ENCODE data around the gene PMPCB.
"Not testable (repeated sequence)": the region's sequence is repeated elsewhere in the genome, so short reads cannot be mapped to it uniquely, and the experiment has no call there.

PMPCB gene

DNA sequence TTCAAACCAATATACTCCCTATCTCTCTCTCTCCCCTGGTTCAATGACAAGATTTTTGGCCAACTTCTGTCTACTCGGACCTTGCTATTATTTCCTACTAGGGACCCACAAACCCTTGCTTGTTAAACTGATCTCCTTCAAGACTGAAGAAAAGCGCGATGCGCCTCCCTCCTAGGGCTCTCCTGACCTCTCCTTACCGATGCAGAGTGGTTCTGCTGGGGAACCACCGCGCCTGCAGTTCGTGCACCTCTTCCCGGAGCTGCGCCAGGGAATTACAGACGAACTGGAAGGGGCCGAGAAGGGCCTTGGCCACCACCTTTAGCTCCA lies 17.6 kb upstream of the PMPCB start:
- H3K9me3 ChIP-seq (replicated peaks; ENCODE audit: insufficient read depth, low read length); H3K9me2 ChIP-seq (replicated peaks; ENCODE audit: insufficient read depth, low read length); H3F3A ChIP-seq (ENCODE audit: insufficient read depth, low read length); H3K27me3 ChIP-seq (replicated peaks; ENCODE audit: insufficient read depth, low read length); H4K20me1 ChIP-seq (ENCODE audit: insufficient read depth, low read length); H3K4me1 ChIP-seq (ENCODE audit: low read length); H3K79me2 ChIP-seq (ENCODE audit: low read length); H3K36me3 ChIP-seq (replicated peaks; ENCODE audit: insufficient read depth, low read length); H3K27ac ChIP-seq (ENCODE audit: low read length): not testable (repeated sequence)
- H3K9ac ChIP-seq (ENCODE audit: low read length): peak overlapping the region; percentile 68; the same call in 1 of the 2 replicates
- peak; percentile 20 for DNase-seq
- H3K4me3 ChIP-seq (ENCODE audit: low read length): peak overlapping the region; percentile 72
- peak overlapping the region; percentile 87; the same call in 1 of the 2 replicates for H3K4me2 ChIP-seq (ENCODE audit: low read depth, low read length)
- peak overlapping the region; percentile 91 for H2AFZ ChIP-seq (ENCODE audit: low read length)

DNA sequence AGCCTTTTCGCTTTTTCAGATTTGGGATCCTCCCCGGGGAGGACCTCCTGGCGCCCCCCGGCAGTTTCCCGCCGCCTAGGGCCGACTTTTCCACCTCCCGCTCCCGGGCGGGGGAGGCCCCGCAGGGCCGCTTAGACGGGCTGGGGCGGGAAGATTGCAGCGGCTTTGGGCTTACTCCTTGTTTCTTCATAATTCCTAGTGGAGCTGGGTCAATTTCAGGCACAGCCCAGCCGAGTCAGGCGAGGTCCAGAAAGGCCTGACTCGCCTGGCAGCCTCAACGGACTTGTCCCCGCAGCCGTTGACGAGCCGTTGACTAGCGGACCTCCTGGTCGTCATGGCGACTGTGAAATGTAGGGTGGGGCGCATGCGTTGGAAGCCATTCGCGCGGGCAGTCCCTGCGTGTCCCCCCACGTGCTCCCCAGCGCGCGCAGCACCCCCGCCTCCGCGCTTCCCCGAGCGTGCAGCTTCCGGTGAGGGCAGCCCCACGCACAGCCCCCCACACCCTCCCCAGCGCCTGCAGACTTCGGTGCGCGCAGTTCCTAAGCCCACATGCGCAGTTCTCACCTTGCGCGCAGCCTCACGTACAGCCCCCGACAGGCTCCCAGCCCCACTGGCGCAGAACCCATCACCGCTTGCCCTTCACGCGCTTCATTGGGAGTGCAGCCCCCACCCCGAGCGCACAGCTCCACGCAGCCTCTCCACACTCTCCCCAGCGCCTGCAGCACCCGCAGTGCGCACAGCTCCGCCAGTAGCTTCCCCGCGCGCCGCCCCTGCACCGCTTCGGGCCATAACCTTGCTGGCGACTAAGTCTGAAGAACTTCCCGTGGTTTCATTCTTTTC lies 17.1 kb upstream of the PMPCB start:
- H3K79me2 ChIP-seq (ENCODE audit: low read length); H3K9me3 ChIP-seq (replicated peaks; ENCODE audit: insufficient read depth, low read length); H4K20me1 ChIP-seq (ENCODE audit: insufficient read depth, low read length); H3F3A ChIP-seq (ENCODE audit: insufficient read depth, low read length); H3K36me3 ChIP-seq (replicated peaks; ENCODE audit: insufficient read depth, low read length); H3K27me3 ChIP-seq (replicated peaks; ENCODE audit: insufficient read depth, low read length); H3K9me2 ChIP-seq (replicated peaks; ENCODE audit: insufficient read depth, low read length); H3K27ac ChIP-seq (ENCODE audit: low read length); H3K4me1 ChIP-seq (ENCODE audit: low read length): not testable (repeated sequence)
- peak overlapping the region; percentile 87 for H3K4me2 ChIP-seq (ENCODE audit: low read depth, low read length)
- H3K9ac ChIP-seq (ENCODE audit: low read length): peak overlapping the region; percentile 68
- DNase-seq: peak; percentile 77
- H2AFZ ChIP-seq (ENCODE audit: low read length): peak overlapping the region; percentile 91
- peak overlapping the region; percentile 72 for H3K4me3 ChIP-seq (ENCODE audit: low read length)

DNA sequence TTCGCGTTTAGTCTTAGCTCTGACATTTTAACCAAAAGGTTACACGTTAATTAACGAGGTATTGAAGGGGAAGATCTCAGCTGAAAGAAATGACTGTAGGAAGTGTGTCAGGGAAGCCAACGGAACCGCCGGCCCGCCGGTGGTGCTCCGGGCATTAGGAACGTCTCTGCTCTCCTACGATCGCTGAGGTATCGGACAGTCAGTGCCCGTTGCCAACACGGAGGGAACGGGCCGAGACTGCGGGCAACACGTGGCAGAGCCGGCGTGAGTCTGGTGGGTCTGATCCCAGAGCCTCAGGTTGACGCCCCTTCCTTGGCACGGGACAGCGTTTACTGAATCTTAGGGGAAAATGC lies 16.5 kb upstream of the PMPCB start:
- H2AFZ ChIP-seq (ENCODE audit: low read length): peak overlapping the region; percentile 91
- not testable (repeated sequence) for DNase-seq; H3K36me3 ChIP-seq (replicated peaks; ENCODE audit: insufficient read depth, low read length); H4K20me1 ChIP-seq (ENCODE audit: insufficient read depth, low read length); H3K4me1 ChIP-seq (ENCODE audit: low read length); H3F3A ChIP-seq (ENCODE audit: insufficient read depth, low read length); H3K79me2 ChIP-seq (ENCODE audit: low read length); H3K9me3 ChIP-seq (replicated peaks; ENCODE audit: insufficient read depth, low read length); H3K27ac ChIP-seq (ENCODE audit: low read length); H3K27me3 ChIP-seq (replicated peaks; ENCODE audit: insufficient read depth, low read length); H3K9me2 ChIP-seq (replicated peaks; ENCODE audit: insufficient read depth, low read length)
- peak overlapping the region; percentile 72 for H3K4me3 ChIP-seq (ENCODE audit: low read length)
- H3K4me2 ChIP-seq (ENCODE audit: low read depth, low read length): peak overlapping the region; percentile 87
- H3K9ac ChIP-seq (ENCODE audit: low read length): peak overlapping the region; percentile 68; the same call in 1 of the 2 replicates

DNA sequence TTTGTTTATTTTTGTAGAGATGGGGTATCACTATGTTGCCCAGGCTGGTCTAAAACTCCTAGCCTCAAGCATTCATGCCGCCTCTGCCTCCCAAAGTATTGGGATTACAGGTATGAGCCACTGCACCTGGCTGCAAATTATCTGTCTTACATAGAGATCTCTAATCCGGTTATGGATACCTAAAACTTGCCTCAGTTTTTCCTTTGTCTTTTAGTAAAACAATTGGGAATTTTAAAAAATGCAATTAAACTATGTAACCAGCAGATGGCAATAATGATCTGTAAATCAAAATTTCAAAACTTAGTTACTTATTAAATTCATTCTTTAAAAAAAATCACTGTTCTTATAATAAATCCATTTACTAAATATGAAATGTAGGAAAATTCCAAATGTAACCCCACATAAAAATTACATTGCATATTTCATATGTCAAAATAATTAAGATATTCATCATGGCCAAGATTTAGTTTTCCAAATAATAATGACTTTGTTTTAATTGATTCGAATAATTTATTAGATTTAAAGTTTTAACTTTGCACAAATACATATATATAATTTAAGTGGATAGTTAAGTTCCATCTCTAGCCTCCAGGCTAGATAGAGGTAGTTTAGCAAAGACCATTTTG lies 14.3 kb upstream of the PMPCB start:
- H3K4me3 ChIP-seq (ENCODE audit: low read length); H3K4me2 ChIP-seq (ENCODE audit: low read depth, low read length); H3K9ac ChIP-seq (ENCODE audit: low read length); H3K79me2 ChIP-seq (ENCODE audit: low read length); H4K20me1 ChIP-seq (ENCODE audit: insufficient read depth, low read length); H3K36me3 ChIP-seq (replicated peaks; ENCODE audit: insufficient read depth, low read length); H3K4me1 ChIP-seq (ENCODE audit: low read length); H2AFZ ChIP-seq (ENCODE audit: low read length); H3K9me2 ChIP-seq (replicated peaks; ENCODE audit: insufficient read depth, low read length); H3K27ac ChIP-seq (ENCODE audit: low read length); H3K9me3 ChIP-seq (replicated peaks; ENCODE audit: insufficient read depth, low read length); H3F3A ChIP-seq (ENCODE audit: insufficient read depth, low read length); DNase-seq; H3K27me3 ChIP-seq (replicated peaks; ENCODE audit: insufficient read depth, low read length): not testable (repeated sequence)

DNA sequence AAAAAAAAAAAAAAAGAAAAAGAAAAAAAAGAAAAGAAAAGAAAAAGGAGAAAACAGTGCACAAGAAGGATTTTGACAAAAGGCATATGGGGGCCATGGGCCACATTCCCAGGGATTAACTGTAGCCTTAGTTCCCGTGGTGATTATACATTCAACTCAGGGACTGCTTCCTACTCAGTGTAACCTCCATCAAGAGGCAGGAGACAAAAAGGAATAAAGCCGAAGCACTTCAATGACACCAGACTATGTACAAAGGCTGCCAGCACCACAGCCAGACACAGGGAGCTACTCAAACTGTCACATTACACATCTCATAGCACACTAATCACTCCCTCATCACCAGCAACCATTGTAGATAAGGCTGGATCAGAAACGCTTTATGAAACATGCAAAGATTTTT lies 5.1 kb upstream of the PMPCB start:
- Histone ChIP-seq H3K4me2 (ENCODE audit: low read depth, low read length) (no peak overlapping the region), H3F3A (ENCODE audit: insufficient read depth, low read length) (no peaks in the 10 kb centered on the region), H3K27ac (ENCODE audit: low read length) (no peak overlapping the region), H3K27me3 (replicated peaks; ENCODE audit: insufficient read depth, low read length) (no peaks in the 10 kb centered on the region), H3K36me3 (replicated peaks; ENCODE audit: insufficient read depth, low read length) (no peaks in the 10 kb centered on the region), H4K20me1 (ENCODE audit: insufficient read depth, low read length) (no peaks in the 10 kb centered on the region), H3K9me3 (replicated peaks; ENCODE audit: insufficient read depth, low read length) (no peaks in the 10 kb centered on the region), H3K9ac (ENCODE audit: low read length) (no peak overlapping the region), H3K4me3 (ENCODE audit: low read length) (no peak overlapping the region), H3K9me2 (replicated peaks; ENCODE audit: insufficient read depth, low read length) (no peaks in the 10 kb centered on the region), H3K79me2 (ENCODE audit: low read length) (no peaks in the 10 kb centered on the region), H3K4me1 (ENCODE audit: low read length) (peaks cover 5% of the 10 kb centered on the region; the same call in 1 of the 2 replicates), H2AFZ (ENCODE audit: low read length) (no peak overlapping the region)
- no peak for DNase-seq
- TF ChIP-seq EZH2 (optimal IDR thresholded peaks at IDR 0.05; ENCODE audit: low read depth, low read length): no peak
- TF ChIP-seq, protein P1, sequence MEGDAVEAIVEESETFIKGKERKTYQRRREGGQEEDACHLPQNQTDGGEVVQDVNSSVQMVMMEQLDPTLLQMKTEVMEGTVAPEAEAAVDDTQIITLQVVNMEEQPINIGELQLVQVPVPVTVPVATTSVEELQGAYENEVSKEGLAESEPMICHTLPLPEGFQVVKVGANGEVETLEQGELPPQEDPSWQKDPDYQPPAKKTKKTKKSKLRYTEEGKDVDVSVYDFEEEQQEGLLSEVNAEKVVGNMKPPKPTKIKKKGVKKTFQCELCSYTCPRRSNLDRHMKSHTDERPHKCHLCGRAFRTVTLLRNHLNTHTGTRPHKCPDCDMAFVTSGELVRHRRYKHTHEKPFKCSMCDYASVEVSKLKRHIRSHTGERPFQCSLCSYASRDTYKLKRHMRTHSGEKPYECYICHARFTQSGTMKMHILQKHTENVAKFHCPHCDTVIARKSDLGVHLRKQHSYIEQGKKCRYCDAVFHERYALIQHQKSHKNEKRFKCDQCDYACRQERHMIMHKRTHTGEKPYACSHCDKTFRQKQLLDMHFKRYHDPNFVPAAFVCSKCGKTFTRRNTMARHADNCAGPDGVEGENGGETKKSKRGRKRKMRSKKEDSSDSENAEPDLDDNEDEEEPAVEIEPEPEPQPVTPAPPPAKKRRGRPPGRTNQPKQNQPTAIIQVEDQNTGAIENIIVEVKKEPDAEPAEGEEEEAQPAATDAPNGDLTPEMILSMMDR (IDR thresholded peaks at IDR 0.05; ENCODE audit: low read length): no peak
- no peak for TF ChIP-seq EZH2phosphoT487 (IDR thresholded peaks at IDR 0.05; ENCODE audit: low read length)

All from MM.1S (cell line).